VCaP (cell line): Measurements from ENCODE around the gene B4GALNT3.

Source experiments
- H3K27ac ChIP-seq: fragments of 450-650 bp; 2 replicates; pipeline ENCODE4 v1.5.1; 2017
- CTCF ChIP-seq: fragments of 450-650 bp; conservative IDR thresholded peaks from 2 replicates; pipeline ENCODE4 v1.5.1; 2017; ENCODE audit warnings: mild to moderate bottlenecking, moderate library complexity

B4GALNT3 gene

GRCh38 chr12:533718-534117 is 74.0 kb downstream of the B4GALNT3 start:
- TF ChIP-seq CTCF, result no peak
- no peak overlapping the region for H3K27ac ChIP-seq

- no peak overlapping the region for H3K27ac ChIP-seq
- TF ChIP-seq CTCF, result no peak
Measured at GRCh38 chr12:534216-534615, 74.5 kb downstream of the B4GALNT3 start.

GRCh38 chr12:535396-535795 is 75.7 kb downstream of the B4GALNT3 start:
- no peak overlapping the region for H3K27ac ChIP-seq
- no peak for TF ChIP-seq CTCF

GRCh38 chr12:536751-537245 is 77.1 kb downstream of the B4GALNT3 start:
- TF ChIP-seq CTCF, result no peak
- H3K27ac ChIP-seq, result no peak overlapping the region

- TF ChIP-seq CTCF, result no peak
- no peak overlapping the region for H3K27ac ChIP-seq
Measured at GRCh38 chr12:537772-538171, 78.0 kb downstream of the B4GALNT3 start.

GRCh38 chr12:538731-539539 is 79.2 kb downstream of the B4GALNT3 start:
- peak overlapping the region; percentile 8; the same call in 1 of the 2 replicates for H3K27ac ChIP-seq
- TF ChIP-seq CTCF, result no peak

GRCh38 chr12:539540-540310 is 80.0 kb downstream of the B4GALNT3 start:
- no peak for TF ChIP-seq CTCF
- peak overlapping the region; percentile 8; the same call in 1 of the 2 replicates for H3K27ac ChIP-seq
